ENCODE measurements around the gene EXOC6B.

- TF ChIP-seq CTCF (IDR thresholded peaks at IDR 0.05; ENCODE audit: borderline replicate concordance, extremely low read depth, low read length, poor library complexity, severe bottlenecking): no peak
- TF ChIP-seq EZH2 (IDR thresholded peaks at IDR 0.05; ENCODE audit: borderline replicate concordance, low read depth, low read length, severe bottlenecking): no peak
These were observed 685.2 kb downstream of the EXOC6B start for GRCh38 chr2:72140621-72140960.
